CD4-positive, alpha-beta memory T cell (primary cell): ENCODE measurements around the gene GP1BB. TPM values are rescaled to one million over a fixed set of nuclear protein-coding genes. Genes with fewer than 3 reads are reported as not detected.

Experiments used
- polyA plus RNA-seq, 2 donors: library from polyadenylated mRNA; unstranded; fragments of 300-500 nt; fragmentation: Illumina TruSeq; gene quantifications; one replicate each; pipeline ENCODE4 v1.2.3, GENCODE V29; 2021
- total RNA-seq, 2 experiments: library from RNA; stranded (reverse); gene quantifications; one replicate each; pipeline ENCODE4 v1.2.3, GENCODE V29; 2021

GP1BB gene
- total and polyA plus RNA-seq, 4 experiments from 2014 or later: not detected

Other genes with a start within 250 kb of the GP1BB start
- 10 to 100 TPM; 42.0 to 48.7 TPM for gene UFD1, start 244.3 kb upstream of the GP1BB start, total RNA-seq
- gene UFD1, start 244.3 kb upstream of the GP1BB start, polyA plus RNA-seq: 100 to 1,000 TPM in 1 of 2 donors, 10 to 100 TPM in 1; 81.3 to 126 TPM
- gene CDC45, start 243.6 kb upstream of the GP1BB start, total RNA-seq: under 1 TPM; 0.53 to 0.64 TPM
- gene CDC45, start 243.6 kb upstream of the GP1BB start, polyA plus RNA-seq: under 1 TPM in 1 of 2 donors, not detected in 1; 0.57 TPM
- not detected for gene CLDN5, start 199.1 kb upstream of the GP1BB start, total RNA-seq
- gene CLDN5, start 199.1 kb upstream of the GP1BB start, polyA plus RNA-seq: under 1 TPM; 0.18 to 0.72 TPM
- gene SEPTIN5, start 9.0 kb upstream of the GP1BB start, total RNA-seq: not detected
- not detected for gene SEPTIN5, start 9.0 kb upstream of the GP1BB start, polyA plus RNA-seq
- gene TBX1, start 37.2 kb downstream of the GP1BB start, total RNA-seq: not detected
- gene TBX1, start 37.2 kb downstream of the GP1BB start, polyA plus RNA-seq: not detected
- 1 to 10 TPM; 7.9 to 8.7 TPM for gene GNB1L, start 131.3 kb downstream of the GP1BB start, total RNA-seq
- 10 to 100 TPM; 12.7 to 14.6 TPM for gene GNB1L, start 131.3 kb downstream of the GP1BB start, polyA plus RNA-seq
- 10 to 100 TPM; 26.9 to 27.6 TPM for gene RTL10, start 131.3 kb downstream of the GP1BB start, total RNA-seq
- gene RTL10, start 131.3 kb downstream of the GP1BB start, polyA plus RNA-seq: 10 to 100 TPM in 1 of 2 donors, 1 to 10 TPM in 1; 4.3 to 13.0 TPM
- 10 to 100 TPM; 36.8 to 39.2 TPM for gene COMT, start 218.2 kb downstream of the GP1BB start, total RNA-seq
- 10 to 100 TPM; 93.1 to 93.9 TPM for gene COMT, start 218.2 kb downstream of the GP1BB start, polyA plus RNA-seq
- 10 to 100 TPM; 34.2 to 35.9 TPM for gene TXNRD2, start 218.3 kb downstream of the GP1BB start, total RNA-seq
- 10 to 100 TPM in 1 of 2 donors, 1 to 10 TPM in 1; 8.5 to 11.2 TPM for gene TXNRD2, start 218.3 kb downstream of the GP1BB start, polyA plus RNA-seq